ENCODE results near the gene MRGPRF.

MRGPRF gene

DNA sequence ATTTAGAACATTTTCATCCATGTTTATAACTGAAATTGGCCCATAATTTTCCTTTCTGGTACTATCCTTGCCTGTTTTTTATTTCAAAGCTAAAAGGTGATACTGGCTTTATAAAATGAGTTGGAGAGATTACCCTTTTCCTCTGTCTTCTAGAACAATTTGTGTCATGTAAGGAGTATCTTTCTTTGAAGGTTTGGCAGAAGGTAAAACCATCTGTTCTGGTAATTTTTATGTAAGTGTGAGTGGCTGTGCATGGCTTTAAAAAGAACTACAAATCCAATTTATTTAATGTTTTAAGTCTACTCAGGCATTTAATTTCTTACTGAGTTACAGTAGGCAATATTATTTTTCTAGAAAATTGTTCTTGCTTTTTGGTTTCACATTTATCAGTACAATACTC, 24.6 kb downstream of the MRGPRF start:
- no peak overlapping the region for H2AFZ ChIP-seq (ENCODE audit: low read length)
- H3K4me3 ChIP-seq (ENCODE audit: low read length): no peak overlapping the region
- TF ChIP-seq EZH2 (optimal IDR thresholded peaks at IDR 0.05; ENCODE audit: low read depth, low read length) (no peak), EZH2phosphoT487 (IDR thresholded peaks at IDR 0.05; ENCODE audit: low read length) (no peak)
- TF ChIP-seq, protein P1, sequence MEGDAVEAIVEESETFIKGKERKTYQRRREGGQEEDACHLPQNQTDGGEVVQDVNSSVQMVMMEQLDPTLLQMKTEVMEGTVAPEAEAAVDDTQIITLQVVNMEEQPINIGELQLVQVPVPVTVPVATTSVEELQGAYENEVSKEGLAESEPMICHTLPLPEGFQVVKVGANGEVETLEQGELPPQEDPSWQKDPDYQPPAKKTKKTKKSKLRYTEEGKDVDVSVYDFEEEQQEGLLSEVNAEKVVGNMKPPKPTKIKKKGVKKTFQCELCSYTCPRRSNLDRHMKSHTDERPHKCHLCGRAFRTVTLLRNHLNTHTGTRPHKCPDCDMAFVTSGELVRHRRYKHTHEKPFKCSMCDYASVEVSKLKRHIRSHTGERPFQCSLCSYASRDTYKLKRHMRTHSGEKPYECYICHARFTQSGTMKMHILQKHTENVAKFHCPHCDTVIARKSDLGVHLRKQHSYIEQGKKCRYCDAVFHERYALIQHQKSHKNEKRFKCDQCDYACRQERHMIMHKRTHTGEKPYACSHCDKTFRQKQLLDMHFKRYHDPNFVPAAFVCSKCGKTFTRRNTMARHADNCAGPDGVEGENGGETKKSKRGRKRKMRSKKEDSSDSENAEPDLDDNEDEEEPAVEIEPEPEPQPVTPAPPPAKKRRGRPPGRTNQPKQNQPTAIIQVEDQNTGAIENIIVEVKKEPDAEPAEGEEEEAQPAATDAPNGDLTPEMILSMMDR (IDR thresholded peaks at IDR 0.05; ENCODE audit: low read length): no peak
- H3F3A ChIP-seq (ENCODE audit: insufficient read depth, low read length): no peaks in the 10 kb centered on the region
- H3K4me1 ChIP-seq (ENCODE audit: low read length): no peaks in the 10 kb centered on the region
- H3K9me2 ChIP-seq (replicated peaks; ENCODE audit: insufficient read depth, low read length): no peaks in the 10 kb centered on the region
- H3K36me3 ChIP-seq (replicated peaks; ENCODE audit: insufficient read depth, low read length): no peaks in the 10 kb centered on the region
- peaks cover 70% of the 10 kb centered on the region for H3K27me3 ChIP-seq (replicated peaks; ENCODE audit: insufficient read depth, low read length)
- no peak overlapping the region for H3K27ac ChIP-seq (ENCODE audit: low read length)
- H3K9me3 ChIP-seq (replicated peaks; ENCODE audit: insufficient read depth, low read length): no peaks in the 10 kb centered on the region
- no peaks in the 10 kb centered on the region for H3K79me2 ChIP-seq (ENCODE audit: low read length)
- no peak overlapping the region for H3K4me2 ChIP-seq (ENCODE audit: low read depth, low read length)
- no peaks in the 10 kb centered on the region for H4K20me1 ChIP-seq (ENCODE audit: insufficient read depth, low read length)
- no peak for DNase-seq
- no peak overlapping the region for H3K9ac ChIP-seq (ENCODE audit: low read length)

DNA sequence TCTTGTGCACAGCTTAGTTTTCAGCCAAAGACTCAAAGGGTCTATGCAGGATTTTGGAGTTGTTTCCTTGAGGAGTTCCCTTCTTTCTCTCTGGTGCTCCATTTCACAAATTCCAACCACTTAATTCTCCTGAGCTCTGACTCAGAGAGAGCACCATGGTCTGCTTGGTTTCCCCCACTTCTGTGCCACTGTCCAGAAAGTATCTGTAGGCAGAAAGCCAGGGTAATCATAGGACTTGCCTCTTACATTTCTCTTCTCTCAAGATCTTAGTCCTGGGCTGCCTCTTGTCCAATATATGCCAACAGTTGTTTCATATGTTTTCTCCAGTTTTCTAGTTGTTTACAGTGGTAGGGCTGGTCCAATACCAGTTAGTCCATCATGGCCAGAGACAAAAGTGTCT, 25.8 kb downstream of the MRGPRF start:
- Histone ChIP-seq H3K4me2 (ENCODE audit: low read depth, low read length) (no peak overlapping the region), H3F3A (ENCODE audit: insufficient read depth, low read length) (no peaks in the 10 kb centered on the region), H3K9me2 (replicated peaks; ENCODE audit: insufficient read depth, low read length) (no peaks in the 10 kb centered on the region), H3K27me3 (replicated peaks; ENCODE audit: insufficient read depth, low read length) (peaks cover 70% of the 10 kb centered on the region), H3K4me3 (ENCODE audit: low read length) (no peak overlapping the region), H3K36me3 (replicated peaks; ENCODE audit: insufficient read depth, low read length) (no peaks in the 10 kb centered on the region), H3K4me1 (ENCODE audit: low read length) (no peaks in the 10 kb centered on the region), H3K9ac (ENCODE audit: low read length) (no peak overlapping the region), H3K27ac (ENCODE audit: low read length) (no peak overlapping the region), H4K20me1 (ENCODE audit: insufficient read depth, low read length) (no peaks in the 10 kb centered on the region), H3K79me2 (ENCODE audit: low read length) (no peaks in the 10 kb centered on the region), H2AFZ (ENCODE audit: low read length) (no peak overlapping the region), H3K9me3 (replicated peaks; ENCODE audit: insufficient read depth, low read length) (no peaks in the 10 kb centered on the region)
- DNase-seq: no peak
- no peak for TF ChIP-seq EZH2 (optimal IDR thresholded peaks at IDR 0.05; ENCODE audit: low read depth, low read length)
- TF ChIP-seq, protein P1 (IDR thresholded peaks at IDR 0.05; ENCODE audit: low read length): no peak

DNA sequence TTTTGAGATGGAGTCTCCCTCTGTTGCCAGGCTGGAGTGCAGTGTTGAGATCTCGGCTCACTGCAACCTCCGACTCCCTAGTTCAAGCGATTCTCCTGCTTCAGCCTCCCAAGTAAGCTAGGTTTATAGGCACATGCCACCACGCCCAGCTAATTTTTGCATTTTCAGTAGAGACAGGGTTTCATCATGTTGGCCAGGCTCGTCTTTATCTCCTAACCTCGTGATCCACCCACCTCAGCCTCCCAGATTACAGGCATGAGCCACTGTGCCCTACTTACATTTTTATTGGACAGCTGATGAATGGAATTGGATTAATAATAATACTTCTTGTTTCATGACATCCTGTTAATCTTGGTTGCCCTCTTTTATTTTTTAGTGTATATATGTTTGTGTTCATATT, 29.2 kb downstream of the MRGPRF start:
- Histone ChIP-seq H3K79me2 (ENCODE audit: low read length) (no peaks in the 10 kb centered on the region), H3K36me3 (replicated peaks; ENCODE audit: insufficient read depth, low read length) (no peaks in the 10 kb centered on the region), H3K9ac (ENCODE audit: low read length) (no peak overlapping the region), H3F3A (ENCODE audit: insufficient read depth, low read length) (no peaks in the 10 kb centered on the region), H3K4me2 (ENCODE audit: low read depth, low read length) (no peak overlapping the region), H3K4me1 (ENCODE audit: low read length) (no peaks in the 10 kb centered on the region), H3K4me3 (ENCODE audit: low read length) (no peak overlapping the region), H3K27ac (ENCODE audit: low read length) (no peak overlapping the region), H3K9me3 (replicated peaks; ENCODE audit: insufficient read depth, low read length) (no peaks in the 10 kb centered on the region), H4K20me1 (ENCODE audit: insufficient read depth, low read length) (no peaks in the 10 kb centered on the region), H2AFZ (ENCODE audit: low read length) (no peak overlapping the region), H3K27me3 (replicated peaks; ENCODE audit: insufficient read depth, low read length) (peaks cover 84% of the 10 kb centered on the region), H3K9me2 (replicated peaks; ENCODE audit: insufficient read depth, low read length) (no peaks in the 10 kb centered on the region)
- no peak for DNase-seq
- TF ChIP-seq, protein P1 (IDR thresholded peaks at IDR 0.05; ENCODE audit: low read length): no peak

- H3K9me2 ChIP-seq (replicated peaks; ENCODE audit: insufficient read depth, low read length): no peaks in the 10 kb centered on the region
- no peak overlapping the region for H3K9ac ChIP-seq (ENCODE audit: low read length)
- H3K27ac ChIP-seq (ENCODE audit: low read length): no peak overlapping the region
- H3F3A ChIP-seq (ENCODE audit: insufficient read depth, low read length): no peaks in the 10 kb centered on the region
- no peaks in the 10 kb centered on the region for H4K20me1 ChIP-seq (ENCODE audit: insufficient read depth, low read length)
- H3K4me1 ChIP-seq (ENCODE audit: low read length): no peaks in the 10 kb centered on the region
- H3K36me3 ChIP-seq (replicated peaks; ENCODE audit: insufficient read depth, low read length): no peaks in the 10 kb centered on the region
- TF ChIP-seq, protein P1 (IDR thresholded peaks at IDR 0.05; ENCODE audit: low read length): no peak
- TF ChIP-seq EZH2 (optimal IDR thresholded peaks at IDR 0.05; ENCODE audit: low read depth, low read length) (no peak), EZH2phosphoT487 (IDR thresholded peaks at IDR 0.05; ENCODE audit: low read length) (no peak)
- peaks cover 87% of the 10 kb centered on the region for H3K27me3 ChIP-seq (replicated peaks; ENCODE audit: insufficient read depth, low read length)
- no peak overlapping the region for H3K4me2 ChIP-seq (ENCODE audit: low read depth, low read length)
- no peaks in the 10 kb centered on the region for H3K9me3 ChIP-seq (replicated peaks; ENCODE audit: insufficient read depth, low read length)
- no peaks in the 10 kb centered on the region for H3K79me2 ChIP-seq (ENCODE audit: low read length)
- no peak overlapping the region for H3K4me3 ChIP-seq (ENCODE audit: low read length)
- no peak for DNase-seq
- no peak overlapping the region for H2AFZ ChIP-seq (ENCODE audit: low read length)
These were observed 30.9 kb downstream of the MRGPRF start for GRCh38 chr11:68982134-68982533.

Data from MM.1S (cell line).